ENCODE data around the gene ASIC5.
A peak's percentile ranks its signal among the peaks of the same experiment; 100 is the strongest.
"Not testable (repeated sequence)": the region's sequence is repeated elsewhere in the genome, so short reads cannot be mapped to it uniquely, and the experiment has no call there.

Gene ASIC5, protein sequence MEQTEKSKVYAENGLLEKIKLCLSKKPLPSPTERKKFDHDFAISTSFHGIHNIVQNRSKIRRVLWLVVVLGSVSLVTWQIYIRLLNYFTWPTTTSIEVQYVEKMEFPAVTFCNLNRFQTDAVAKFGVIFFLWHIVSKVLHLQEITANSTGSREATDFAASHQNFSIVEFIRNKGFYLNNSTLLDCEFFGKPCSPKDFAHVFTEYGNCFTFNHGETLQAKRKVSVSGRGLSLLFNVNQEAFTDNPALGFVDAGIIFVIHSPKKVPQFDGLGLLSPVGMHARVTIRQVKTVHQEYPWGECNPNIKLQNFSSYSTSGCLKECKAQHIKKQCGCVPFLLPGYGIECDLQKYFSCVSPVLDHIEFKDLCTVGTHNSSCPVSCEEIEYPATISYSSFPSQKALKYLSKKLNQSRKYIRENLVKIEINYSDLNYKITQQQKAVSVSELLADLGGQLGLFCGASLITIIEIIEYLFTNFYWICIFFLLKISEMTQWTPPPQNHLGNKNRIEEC

GRCh38 chr4:155866177-155866576 is at the start of gene ASIC5:
TSS of gene ASIC5 (minus strand) at chr4:155866277. CDS start at chr4:155866226, 51 bp downstream.
- DNase-seq: no peak

DNA sequence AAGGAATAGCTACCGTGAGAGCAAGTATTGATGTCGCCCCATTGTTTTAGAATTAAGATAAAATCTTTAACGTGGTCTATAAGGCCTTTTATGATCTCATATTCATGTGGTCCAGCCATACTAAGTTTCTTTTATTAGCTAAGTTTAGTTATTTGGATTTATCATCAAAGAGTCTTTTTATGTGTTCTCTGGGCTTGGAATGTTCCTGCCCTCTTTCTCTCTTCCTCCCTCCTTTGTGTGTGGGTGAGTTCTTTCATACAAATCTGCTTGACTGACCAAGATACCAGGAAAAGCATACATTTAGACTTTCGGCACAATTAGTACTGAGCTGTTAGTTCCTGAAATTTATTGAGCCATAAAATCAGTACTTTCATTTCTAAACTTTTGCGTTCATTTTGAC is 48.7 kb upstream of the ASIC5 start:
- no peak for DNase-seq

DNA sequence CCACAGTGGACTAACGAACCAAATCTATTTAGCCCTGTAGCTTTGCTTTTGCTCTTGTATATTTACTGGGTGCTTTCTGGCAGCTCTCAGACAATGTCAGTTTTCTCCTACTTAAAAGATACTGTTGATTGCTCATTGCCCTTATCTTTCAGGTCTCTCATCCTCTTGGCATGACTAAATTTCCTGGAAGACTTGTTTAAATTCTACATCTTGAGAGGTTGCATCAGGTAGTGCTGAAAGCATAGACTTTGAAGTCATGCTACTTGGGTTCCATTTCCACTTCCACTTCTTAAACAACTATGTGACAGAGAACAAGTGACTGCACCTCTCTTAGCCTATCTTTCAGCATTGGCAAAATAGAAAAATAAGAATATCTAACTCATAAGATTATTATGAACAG is 45.8 kb upstream of the ASIC5 start:
- no peak for DNase-seq

- DNase-seq: no peak
Observed at GRCh38 chr4:155909615-155910226, 43.6 kb upstream of the ASIC5 start.

DNA sequence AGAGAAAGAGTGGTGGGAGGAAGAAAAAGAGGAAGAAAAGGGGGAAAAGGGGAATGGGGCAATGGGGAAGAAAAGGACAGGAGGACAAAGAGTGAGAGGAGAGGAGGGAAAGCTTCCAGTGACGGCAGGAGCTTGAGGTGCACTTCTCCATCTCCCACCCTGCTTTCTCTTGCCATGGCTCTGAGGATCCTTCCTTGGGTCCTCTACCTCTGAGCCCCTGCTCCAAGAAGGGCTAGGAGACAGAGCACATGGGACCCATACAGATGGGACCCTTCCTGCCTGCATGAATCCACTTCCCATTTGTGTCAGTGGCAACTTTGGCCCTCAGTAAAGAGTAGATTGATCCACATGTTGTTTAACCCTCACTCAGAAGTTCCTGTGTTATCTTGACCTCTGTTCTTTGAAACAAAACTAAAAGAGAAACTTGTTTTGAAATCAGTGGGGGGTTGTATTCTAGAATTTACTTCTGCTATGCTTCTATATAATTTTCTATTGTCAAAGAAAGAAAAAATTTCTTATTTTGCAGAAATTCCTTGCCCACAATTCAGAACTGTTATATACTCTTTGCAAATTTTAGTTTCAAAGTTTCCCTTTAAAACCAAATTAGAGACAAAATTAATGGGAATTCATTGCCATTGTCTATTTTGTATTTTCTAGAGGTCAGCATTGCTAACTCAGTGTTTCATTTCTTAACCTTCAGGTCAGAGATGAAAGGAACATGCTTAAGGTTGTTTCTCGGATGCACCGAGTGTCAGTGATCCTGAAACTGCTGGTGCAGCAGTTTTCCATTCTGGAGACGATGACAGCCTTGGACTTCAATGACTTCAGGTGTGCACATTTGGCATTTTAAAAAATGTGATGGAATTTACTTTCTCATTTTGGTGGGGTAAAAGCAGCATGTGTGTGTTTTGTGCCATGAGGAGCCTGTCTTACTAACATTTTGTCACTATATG is 42.4 kb upstream of the ASIC5 start:
- peak; percentile 11 for DNase-seq

- DNase-seq: no peak
Observed at GRCh38 chr4:155907556-155907955, 41.5 kb upstream of the ASIC5 start.

- DNase-seq: no peak
Observed at GRCh38 chr4:155906554-155907247, 40.6 kb upstream of the ASIC5 start.

- no peak for DNase-seq
Observed at GRCh38 chr4:155904331-155904730, 38.3 kb upstream of the ASIC5 start.

DNA sequence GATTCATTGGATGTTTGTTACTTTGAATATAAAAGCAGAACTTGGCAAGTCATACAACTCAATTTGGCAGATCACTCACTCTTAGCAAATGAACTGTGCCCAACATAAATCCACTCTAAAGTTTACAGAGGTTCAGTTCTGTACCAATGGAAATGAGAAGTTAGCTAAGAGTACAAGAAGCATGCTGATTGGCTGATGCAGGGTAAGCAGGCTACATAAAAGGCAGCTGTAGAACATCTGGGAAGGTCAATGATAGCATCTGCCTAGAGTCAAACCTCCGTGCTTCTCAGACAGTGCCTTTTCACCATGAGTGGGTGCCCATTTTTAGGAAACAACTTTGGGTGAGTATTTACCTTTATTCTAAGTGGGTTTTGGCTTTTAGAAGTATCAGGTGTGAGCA is 37.4 kb upstream of the ASIC5 start, which contains the start of gene TDO2:
TDO2 (plus strand) TSS at position 244 of the 400 bp plus-strand sequence; CDS start at position 307, 63 bp downstream.
- DNase-seq: no peak

DNA sequence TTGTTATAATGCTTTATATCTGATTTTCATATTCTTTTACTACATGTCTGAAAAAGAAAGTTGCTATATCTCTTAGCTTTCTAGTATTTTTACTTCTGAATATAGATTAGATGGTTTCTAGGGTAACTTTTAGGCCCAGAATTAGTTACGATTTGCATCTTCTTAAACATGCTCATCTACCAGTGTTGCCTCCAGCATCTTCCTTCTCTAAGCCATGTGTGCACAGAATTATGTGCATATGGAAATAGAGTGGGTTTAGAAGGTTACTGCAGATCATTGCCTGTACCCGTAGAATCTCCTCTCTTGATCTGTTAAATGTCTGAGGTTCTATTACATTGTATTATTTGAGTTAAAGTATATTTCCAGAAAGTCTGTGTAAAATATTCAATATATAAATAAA is 34.9 kb upstream of the ASIC5 start:
- no peak for DNase-seq

GRCh38 chr4:155900381-155900780 is 34.3 kb upstream of the ASIC5 start:
- no peak for DNase-seq

DNA sequence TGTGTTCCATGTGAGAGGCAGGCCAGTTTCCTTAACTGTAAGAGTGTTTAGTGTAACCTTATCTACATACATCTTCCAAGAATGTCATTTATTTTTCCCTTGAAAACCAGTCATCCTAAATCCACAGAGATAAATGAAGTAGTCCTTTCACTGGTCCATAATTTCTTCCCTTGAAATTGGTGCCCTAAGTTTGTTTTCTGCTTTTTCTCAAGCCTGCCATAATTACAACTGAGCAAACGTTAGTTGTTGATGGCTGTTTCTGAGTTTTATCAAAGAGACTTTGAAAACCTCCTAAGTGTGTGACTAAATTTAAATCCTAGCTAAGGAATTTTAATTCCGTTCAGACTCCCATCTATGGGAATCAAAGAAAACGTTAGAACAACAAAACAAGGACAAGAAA is 33.8 kb upstream of the ASIC5 start:
- DNase-seq: no peak

DNA sequence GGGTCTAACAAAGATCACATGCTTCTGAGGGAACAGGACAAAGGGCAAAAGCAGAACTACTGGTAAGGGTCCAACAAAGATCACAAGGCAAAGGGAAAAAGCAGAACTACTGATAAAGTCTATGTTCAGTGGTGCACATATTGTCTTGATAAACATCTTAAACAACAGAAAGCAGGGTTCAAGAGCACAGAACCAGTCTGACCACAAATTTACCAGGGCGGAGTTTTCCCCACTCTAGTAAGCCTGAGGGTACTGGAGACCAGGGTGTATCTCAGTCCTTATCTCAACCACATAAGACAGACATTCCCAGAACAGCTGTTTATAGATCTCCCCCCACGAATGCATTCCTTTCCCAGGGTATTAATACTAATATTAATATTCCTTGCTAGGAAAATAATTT is 32.3 kb upstream of the ASIC5 start:
- DNase-seq: not testable (repeated sequence)

DNA sequence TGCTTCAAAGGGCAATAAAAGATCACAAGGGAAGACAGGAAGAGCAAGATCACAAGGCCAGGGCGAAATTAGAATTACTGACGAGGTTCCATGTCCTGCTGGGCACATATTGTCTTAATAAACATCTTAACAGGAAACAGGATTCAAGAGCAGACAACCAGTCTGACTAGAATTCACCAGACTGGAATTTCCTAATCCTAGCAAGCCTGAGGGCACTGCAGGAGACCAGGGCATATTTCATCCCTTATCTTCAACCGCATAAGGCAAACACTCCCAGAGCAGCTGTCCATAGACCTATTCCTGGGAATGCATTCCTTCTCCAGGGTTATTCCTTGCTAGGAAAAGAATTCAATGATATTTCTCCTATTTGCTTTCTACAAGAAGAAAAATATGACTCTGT is 25.0 kb upstream of the ASIC5 start:
- DNase-seq: no peak

GRCh38 chr4:155889946-155890345 is 23.9 kb upstream of the ASIC5 start:
- no peak for DNase-seq

- peak; percentile 54 for DNase-seq
Observed at GRCh38 chr4:155889031-155889793, 23.1 kb upstream of the ASIC5 start.

GRCh38 chr4:155887847-155888570 is 21.9 kb upstream of the ASIC5 start:
- no peak for DNase-seq

DNA sequence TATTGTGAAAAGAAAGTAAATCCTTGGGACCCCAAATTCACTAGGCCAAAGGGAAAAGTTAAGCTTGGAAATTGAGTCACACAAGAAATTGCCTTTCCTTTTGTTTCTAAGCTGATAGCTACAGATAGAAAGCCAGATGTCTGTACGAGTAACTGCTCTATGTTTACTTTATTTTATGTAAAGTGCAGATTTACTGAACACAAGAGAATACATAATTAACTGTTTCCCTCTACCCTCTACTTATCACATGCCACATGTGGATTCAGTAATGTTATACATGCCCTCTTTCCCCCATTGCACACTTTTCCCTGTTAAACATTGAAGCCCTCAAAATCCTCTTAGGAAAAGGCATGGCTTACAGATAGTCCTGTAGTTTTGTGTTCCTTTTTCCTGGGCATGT is 21.0 kb upstream of the ASIC5 start:
- DNase-seq: no peak

GRCh38 chr4:155885666-155886065 is 19.6 kb upstream of the ASIC5 start:
- no peak for DNase-seq

DNA sequence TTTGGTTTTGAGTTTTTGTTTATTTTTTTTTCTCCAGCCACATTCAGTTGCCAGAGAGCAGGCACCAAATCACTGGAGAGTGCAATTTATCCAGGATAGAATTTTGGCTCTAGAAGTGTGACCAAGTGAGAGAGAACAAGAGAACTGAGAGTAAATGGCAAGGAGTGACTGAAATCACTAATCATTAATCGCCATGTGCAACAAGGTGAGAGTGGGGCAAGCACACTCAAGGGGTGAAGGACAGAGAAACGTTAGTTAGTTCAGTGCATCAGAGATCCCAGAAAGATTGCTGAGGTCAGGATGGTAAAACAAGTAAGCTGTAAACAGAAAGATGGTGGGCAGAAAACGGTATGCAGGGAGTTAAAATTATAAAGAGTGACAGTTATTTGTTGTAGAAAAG is 17.8 kb upstream of the ASIC5 start:
- no peak for DNase-seq

DNA sequence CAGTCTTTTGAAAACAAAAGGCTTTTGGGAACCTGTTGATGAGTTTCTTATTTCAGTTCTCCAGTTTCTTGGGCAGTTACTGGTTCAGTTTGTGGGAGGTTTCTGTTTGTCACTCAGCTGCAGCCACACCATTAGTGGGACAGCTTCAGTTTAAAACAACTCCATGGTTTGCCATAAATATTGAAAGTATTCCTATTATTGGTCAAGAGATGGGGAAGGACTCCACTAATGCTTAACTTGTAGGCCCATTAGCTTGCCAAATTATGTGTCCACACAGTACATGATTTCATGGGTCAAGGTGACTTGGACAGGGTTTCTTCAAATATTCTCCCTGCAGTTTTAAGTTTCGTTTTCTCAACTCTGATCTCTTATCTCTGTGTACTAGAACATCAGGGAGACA is 15.5 kb upstream of the ASIC5 start:
- no peak for DNase-seq
